Activated CD8-positive, alpha-beta memory T cell treated with anti-CD3 and anti-CD28 coated beads for 4 hours (primary cell): ENCODE data around the gene EXD3.
"Not testable (repeated sequence)": the region's sequence is repeated elsewhere in the genome, so short reads cannot be mapped to it uniquely, and the experiment has no call there.

Source experiments
- DNase-seq, 2 donors: peaks; one replicate each; pipeline ENCODE4 v3.0.0-alpha.2; 2020; ENCODE audit warnings: low read depth in 2 of 2

Gene EXD3

DNA sequence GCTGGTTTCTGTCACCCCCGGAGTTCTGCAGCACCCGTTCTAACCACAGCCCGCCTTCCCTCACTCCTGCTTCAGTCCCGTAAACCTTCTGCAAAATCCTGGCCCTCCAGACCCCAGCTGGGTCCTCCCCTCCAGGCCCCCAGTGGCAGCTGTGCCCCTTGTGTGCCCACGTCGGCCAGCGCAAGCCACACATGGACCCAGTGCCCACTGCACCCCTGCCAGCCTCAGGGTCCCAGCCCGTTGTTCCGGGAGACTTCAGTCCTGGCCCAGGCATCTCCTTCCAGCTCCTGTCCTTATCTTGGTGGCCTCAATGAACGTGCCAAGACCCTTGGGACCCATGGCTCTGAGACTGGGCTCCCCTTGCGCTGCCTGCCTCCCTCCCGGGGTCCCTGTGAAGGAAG, 43.2 kb downstream of the EXD3 start:
- DNase-seq: no peak

DNA sequence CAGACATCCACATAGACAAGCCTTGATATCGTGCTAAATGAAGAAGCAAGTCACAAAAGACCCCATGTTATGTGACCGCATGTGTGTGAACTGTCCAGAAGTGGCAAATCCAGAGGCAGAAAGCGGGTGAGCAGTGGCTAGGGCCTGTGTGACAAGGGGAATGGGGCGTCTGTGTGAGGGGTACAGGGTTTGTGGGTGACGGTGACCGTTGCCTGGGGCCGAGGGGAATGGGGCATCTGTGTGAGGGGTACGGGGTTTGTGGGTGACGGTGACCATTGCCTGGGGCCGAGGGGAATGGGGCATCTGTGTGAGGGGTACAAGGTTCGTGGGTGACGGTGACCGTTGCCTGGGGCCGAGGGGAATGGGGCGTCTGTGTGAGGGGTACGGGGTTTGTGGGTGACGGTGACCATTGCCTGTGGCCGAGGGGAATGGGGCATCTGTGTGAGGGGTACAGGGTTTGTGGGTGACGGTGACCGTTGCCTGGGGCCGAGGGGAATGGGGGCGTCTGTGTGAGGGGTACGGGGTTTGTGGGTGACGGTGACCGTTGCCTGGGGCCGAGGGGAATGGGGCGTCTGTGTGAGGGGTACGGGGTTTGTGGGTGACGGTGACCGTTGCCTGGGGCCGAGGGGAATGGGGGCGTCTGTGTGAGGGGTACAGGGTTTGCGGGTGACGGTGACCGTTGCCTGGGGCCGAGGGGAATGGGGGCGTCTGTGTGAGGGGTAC, 44.1 kb downstream of the EXD3 start:
- not testable (repeated sequence) for DNase-seq

DNA sequence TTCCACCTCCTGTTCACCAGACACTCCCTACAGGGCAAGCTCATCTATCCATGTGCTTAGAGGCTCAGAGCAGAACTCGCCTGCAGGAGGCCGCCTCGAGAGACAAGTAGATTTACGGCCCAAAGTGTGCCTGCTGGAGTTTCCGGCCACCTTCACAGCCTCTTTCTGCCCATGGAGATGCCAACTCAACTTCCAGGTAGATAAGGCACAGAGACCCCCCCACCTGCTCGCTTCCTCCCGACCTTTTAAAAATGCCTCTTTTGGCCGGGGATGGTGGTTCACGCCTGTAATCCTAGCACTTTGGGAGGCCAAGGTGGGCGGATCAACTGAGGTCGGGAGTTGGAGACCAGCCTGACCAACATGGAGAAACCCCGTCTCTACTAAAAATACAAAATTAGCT, 46.6 kb downstream of the EXD3 start:
- DNase-seq: no peak

GRCh38 chr9:137375321-137376058, 47.5 kb downstream of the EXD3 start:
- no peak for DNase-seq

GRCh38 chr9:137374131-137374845, 48.7 kb downstream of the EXD3 start:
- no peak for DNase-seq

- DNase-seq: no peak
Measured at GRCh38 chr9:137373611-137373980, 49.4 kb downstream of the EXD3 start.

- no peak for DNase-seq
Measured at GRCh38 chr9:137372693-137373610, 50.0 kb downstream of the EXD3 start.

DNA sequence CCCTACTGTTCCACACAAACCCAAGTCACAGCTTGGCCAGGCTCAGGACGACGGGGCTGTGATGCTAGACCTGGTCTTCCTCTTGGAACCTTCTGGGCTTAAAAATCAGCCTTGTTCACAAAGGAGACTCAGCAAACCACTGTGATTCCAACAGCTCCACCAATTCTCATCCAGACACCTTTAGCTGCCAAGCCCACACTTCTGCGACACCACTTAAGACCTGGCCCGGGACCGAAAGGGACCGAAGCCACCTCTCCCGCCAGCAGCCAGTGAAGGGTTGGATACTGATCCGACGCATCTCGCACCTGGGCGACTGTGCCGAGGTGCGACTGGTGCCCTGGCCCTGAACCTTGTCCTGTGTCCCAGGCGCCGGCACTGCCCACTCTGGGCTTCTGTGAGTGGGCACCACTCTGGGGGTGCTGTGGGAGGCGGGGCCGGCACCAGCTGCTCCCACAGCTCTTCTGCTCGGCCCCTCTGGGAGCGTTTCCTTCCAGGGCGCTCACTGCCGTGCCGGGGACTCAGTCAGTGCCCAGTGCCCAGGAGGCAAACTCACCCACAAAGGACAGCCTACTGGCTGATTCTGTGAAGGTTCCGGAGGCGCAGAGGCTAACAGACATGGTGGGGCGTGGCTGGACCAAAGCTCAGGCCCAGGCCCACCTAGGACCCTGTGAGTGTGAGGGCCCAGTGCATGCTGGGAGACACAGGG, 50.9 kb downstream of the EXD3 start:
- no peak for DNase-seq

- DNase-seq: no peak
Measured at GRCh38 chr9:137371521-137371941, 51.4 kb downstream of the EXD3 start.

DNA sequence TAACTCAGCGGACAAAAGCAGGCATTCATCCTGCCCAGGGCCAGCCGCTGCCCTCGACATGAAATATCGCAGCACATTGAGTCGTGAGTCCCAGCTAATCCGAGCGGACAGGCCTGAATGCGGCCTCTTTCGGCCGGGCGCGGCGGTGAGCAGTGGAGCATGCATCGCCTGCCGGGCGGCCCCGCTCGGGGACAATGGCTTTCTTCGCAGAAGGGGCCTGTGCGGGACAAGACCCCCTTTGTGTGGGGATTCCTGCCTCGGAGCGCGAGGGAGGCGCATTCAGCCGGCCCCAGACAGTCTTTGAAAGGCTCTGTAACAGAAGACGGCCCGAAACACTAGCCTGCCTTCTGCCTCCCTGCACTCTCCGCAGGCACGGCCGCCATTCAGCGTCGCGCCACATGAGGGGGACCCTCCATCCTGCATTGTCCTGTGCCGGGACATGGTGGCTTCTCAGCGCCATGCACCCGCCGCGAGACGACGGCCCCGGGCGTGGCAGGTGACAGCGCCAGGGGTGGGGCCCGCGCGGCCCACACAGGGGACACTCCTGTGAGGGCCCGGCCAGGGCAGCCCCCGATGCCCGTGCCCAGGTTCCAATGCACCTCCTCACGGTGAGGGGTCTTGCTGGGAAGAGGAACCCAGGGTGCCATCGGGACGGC, 52.0 kb downstream of the EXD3 start:
- DNase-seq: no peak

GRCh38 chr9:137369911-137370764, 52.8 kb downstream of the EXD3 start:
- no peak for DNase-seq

DNA sequence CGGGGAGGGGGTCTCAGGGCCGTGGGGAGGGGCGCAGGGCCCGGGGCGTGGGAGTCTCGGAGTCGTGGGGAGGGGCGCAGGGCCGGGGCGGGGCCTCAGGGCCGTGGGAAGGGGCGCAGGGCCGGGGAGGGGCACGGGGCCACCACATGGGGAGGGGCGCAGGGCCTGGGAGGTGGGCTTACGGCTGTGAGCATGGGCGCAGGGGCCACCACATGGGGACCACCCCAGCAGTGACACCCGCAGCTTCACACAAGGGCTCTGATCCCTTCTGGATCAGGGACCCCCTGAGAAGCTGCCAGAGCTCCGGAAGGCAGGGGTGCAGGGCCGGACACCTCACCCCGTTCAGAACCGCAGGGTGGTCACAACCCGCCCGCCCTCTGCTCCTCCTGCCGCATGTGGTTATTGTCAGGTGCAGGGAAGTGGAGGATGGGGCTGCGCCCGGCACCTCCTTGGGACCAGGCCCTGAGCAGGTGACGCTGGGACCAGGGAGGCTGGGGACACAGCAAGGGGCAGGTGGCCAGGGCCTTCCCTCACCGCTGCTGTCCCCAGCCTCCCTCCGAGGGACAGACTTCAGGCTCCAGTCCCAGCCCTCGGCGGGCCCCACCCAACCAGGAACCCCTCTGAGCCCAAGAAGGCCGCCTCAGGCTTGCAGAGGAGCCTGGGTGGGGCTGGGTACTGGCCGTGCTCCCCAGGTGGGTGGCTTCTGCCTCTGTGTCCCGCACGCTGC, 53.7 kb downstream of the EXD3 start:
- DNase-seq: no peak

DNA sequence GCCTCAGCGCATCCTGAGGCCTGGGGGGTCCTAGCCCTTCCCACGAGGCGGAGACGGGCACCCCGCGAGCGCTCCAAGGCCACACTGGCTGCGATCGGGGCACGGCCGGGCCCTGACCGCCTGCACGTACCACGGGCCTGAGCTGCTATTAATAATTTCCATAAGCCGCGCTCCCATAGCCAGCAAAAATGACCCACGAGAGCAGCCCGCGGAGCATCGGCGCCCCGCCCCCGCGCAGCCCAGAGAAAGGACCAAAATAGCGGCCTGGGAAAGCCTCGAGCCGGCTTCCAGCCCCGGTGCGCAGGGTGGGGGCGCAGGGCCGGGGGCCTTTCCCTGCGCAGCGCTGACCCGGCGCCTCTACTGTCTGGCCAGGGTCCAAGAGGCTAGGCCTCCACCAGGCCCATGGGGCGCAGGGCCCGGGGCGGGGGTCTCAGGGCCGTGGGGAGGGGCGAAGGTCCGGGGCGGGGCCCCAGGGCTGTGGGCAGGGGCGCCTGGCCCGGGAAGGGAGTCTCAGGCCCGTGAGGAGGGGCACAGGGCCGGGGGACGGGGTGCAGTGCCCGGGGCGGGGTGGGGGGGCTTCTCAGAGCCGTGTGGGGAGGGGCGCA, 54.4 kb downstream of the EXD3 start:
- no peak for DNase-seq

DNA sequence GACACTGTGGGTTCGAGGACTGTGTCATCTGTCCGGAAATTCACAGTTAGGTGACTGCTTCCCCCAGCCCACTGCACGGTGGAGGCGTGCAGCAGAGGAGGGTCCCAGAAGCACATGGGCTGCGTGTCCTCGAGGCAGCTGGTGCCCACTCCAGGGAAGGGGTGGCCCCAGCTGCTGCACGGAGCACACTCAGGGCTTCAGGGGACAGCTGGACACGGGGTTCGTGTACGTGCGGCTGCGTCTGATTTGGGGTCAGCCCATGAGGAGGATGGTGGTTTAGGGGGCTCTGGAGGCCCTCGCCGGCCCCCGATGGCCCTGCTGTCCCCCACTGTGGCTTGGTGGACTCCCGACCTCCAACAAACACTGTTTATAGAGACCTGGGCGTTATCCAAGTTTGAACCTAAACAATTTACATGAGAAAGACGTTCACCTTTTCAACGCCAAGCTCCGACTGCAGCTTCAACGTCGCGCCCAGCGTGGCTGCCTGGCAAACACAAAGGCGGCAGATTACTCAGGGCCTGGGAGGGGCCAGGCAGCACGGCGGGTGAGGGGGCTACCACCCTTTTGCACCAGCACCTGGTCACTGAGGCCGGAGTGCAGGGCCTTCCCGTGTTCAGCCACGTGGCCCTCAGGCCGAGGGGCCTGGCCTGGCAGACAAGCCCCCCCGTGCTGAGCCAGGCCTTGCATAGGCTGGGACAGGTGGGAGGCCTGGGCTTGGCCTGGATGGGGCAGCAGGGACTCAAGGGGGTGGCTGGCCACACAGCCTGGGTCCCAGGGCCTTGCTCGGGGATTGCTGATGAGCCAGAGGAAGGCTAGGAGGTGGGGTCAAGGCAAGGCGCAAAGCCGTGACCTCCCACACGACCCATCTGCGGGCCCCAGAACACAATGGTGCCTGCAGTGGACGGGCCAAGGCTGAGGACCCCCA, 55.2 kb downstream of the EXD3 start:
- no peak for DNase-seq

GRCh38 chr9:137366891-137367381, 56.0 kb downstream of the EXD3 start:
- no peak for DNase-seq

DNA sequence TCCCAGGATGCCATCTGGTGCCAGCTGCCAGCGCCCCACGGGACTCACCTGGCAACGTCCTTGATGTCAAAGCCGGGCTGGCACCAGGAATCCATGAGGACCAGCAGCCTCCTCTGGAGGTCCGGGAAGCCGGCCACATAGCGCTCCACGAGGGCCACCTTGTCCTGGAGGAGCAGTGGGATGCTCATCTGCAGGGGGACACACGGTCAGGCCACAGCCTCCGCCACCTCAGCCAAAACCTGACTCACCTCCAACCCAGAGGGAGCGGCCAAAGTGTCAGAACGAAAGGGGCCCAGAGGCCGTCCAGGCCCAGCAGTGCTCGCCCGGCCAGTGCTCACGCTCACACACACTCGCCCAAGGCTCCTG, 56.5 kb downstream of the EXD3 start:
- DNase-seq: no peak
